Testis (tissue), 3 donors: ENCODE data around the gene OSTF1. TPM values are rescaled to one million over a fixed set of nuclear protein-coding genes. Genes with fewer than 3 reads are reported as not detected.

Source experiments
- DNase-seq: peaks from one replicate; pipeline ENCODE4 v3.0.0-alpha.2; 2019
- H3K27ac ChIP-seq, 2 donors: fragments of 200-600 bp; sonication (generic); one replicate each; pipeline ENCODE4 v1.5.1; 2019
- H3K27me3 ChIP-seq: fragments of 200-600 bp; sonication (generic); one replicate; pipeline ENCODE4 v1.5.1; 2019
- H3K36me3 ChIP-seq: fragments of 200-600 bp; sonication (generic); one replicate; pipeline ENCODE4 v1.5.1; 2017; ENCODE audit warnings: low read depth; ENCODE audit errors: missing control alignments
- H3K4me1 ChIP-seq: fragments of 200-600 bp; sonication (generic); one replicate; pipeline ENCODE4 v1.5.1; 2019
- H3K4me3 ChIP-seq, 2 donors: fragments of 200-600 bp; sonication (generic); one replicate each; pipeline ENCODE4 v1.5.1; 2017 to 2019
- H3K9me3 ChIP-seq: fragments of 200-600 bp; sonication (generic); one replicate; pipeline ENCODE4 v1.5.1; 2017
- POLR2A ChIP-seq: fragments of 450-650 bp; IDR thresholded peaks from one replicate; pipeline ENCODE4 v1.6.1; 2017; ENCODE audit warnings: antibody characterized with exemption, mild to moderate bottlenecking, moderate library complexity
- WGBS, 2 donors: methylation state at CpG; one replicate each; pipeline ENCODE4 v1.1.5; 2018; 5-methylcytosine and 5-hydroxymethylcytosine counted together
- intact Hi-C: fragments of 100-400 bp; cut with DNase I; formaldehyde crosslinking; loops from one replicate; pipeline ENCODE4 v1.15.1; 2023; ENCODE audit warnings: low total_unique reads
- polyA plus RNA-seq: library from polyadenylated mRNA; stranded (reverse); fragments of 350-450 nt; fragmentation: Illumina TruSeq; extraction: RNeasy Lipid Tissue Mini Kit (QIAGEN cat#74804); gene quantifications from one replicate; pipeline ENCODE4 v1.2.3, GENCODE V29; 2014; ENCODE audit warnings: low read depth, low replicate concordance; ENCODE audit not compliant: insufficient read depth
- total RNA-seq, 2 donors: library from RNA; depleted of rRNA; stranded (reverse); fragments of >200 nt; gene quantifications; one replicate each; pipeline ENCODE4 v1.2.3, GENCODE V29; 2016
- TF ChIP-seq, protein P1 (sequence below), 3 experiments: fragments of 450-650 bp in 2 of 3; fragments of 200-600 bp in 1 of 3; sonication (generic) in 1 of 3; IDR thresholded peaks; one replicate each; pipeline ENCODE4 v1.5.1; 2016 to 2019; ENCODE audit warnings: antibody characterized with exemption in 3 of 3, mild to moderate bottlenecking in 2 of 3, moderate library complexity in 1 of 3

The OSTF1 gene
- total and polyA plus RNA-seq, 3 donors from 2014 or later = 25.2 to 34.2 (median 25.6) TPM

DNA sequence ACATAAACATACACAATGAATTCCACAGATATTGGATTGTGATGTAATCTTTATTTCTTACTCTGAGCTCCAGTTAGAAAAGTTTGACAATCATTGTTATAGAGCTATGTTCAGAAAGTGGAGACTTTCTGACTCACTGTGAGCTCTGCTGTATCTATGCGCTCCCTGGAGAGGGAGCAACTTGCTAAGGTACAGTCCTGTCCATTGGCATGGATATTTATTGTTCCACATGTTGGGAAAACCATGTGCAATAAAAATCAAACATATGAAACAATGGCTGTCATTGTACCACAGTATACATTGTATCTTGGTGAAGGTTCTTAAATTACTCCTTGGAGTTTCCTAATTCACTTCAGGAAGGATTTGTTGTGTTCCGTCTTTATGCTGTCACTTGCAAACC, 27.1 kb upstream of the OSTF1 start:
- intact Hi-C loops = no loop called here

DNA sequence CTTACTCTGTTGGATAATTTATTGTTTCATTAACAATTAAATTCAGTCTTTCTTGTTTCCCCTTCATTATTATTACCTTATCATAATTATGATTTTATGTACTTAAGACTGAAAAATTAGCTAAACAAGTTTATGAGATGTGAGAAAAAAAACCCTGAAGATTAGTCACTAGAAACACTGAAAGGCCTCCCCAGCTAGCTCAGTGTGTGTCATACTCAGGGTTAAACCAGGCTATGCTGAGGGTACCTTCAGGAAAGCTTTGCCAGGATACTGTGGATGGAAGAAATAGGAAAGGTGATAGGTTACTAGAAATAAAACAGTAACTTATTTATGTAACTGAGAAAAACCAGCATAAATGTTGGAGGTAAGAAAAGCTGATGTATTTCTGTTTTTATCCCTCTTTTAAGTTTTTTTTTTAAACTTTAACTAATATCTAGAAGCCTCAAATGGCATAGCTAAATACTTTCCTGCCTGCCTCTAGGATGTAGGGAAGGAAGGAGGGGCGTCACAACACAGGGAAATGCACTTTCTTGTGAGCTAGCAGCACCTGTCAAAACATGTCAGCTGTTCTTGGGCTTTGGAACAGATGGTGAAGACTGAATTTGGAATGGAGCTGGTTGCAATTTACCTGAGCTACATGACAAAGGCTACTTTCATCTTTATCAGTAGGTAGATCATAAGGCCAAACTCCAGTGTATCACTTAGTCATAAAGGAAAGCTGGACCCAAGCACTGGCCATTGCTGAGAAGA, 24.6 kb upstream of the OSTF1 start:
- Histone ChIP-seq H3K27me3 (no peaks in the 10 kb centered on the region), H3K4me3 (no peak overlapping the region), H3K4me1 (no peaks in the 10 kb centered on the region), H3K9me3 (no peaks in the 10 kb centered on the region), H3K36me3 (no peaks in the 10 kb centered on the region), H3K27ac (no peak overlapping the region)
- intact Hi-C loops = no loop called here
- TF ChIP-seq, protein P1, sequence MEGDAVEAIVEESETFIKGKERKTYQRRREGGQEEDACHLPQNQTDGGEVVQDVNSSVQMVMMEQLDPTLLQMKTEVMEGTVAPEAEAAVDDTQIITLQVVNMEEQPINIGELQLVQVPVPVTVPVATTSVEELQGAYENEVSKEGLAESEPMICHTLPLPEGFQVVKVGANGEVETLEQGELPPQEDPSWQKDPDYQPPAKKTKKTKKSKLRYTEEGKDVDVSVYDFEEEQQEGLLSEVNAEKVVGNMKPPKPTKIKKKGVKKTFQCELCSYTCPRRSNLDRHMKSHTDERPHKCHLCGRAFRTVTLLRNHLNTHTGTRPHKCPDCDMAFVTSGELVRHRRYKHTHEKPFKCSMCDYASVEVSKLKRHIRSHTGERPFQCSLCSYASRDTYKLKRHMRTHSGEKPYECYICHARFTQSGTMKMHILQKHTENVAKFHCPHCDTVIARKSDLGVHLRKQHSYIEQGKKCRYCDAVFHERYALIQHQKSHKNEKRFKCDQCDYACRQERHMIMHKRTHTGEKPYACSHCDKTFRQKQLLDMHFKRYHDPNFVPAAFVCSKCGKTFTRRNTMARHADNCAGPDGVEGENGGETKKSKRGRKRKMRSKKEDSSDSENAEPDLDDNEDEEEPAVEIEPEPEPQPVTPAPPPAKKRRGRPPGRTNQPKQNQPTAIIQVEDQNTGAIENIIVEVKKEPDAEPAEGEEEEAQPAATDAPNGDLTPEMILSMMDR (IDR thresholded peaks at IDR 0.05) = no peak
- TF ChIP-seq POLR2A = no peak
- DNase-seq = no peak
- WGBS, 2 donors = 83 to 92% methylated on average over 1 of the region's 1 CpG

More for the DNA sequence above, 27.1 kb upstream of the OSTF1 start:
- Histone ChIP-seq H3K27ac (no peak overlapping the region), H3K4me3 (no peak overlapping the region), H3K36me3 (no peaks in the 10 kb centered on the region), H3K27me3 (no peaks in the 10 kb centered on the region), H3K4me1 (no peaks in the 10 kb centered on the region), H3K9me3 (no peaks in the 10 kb centered on the region)
- no peak for DNase-seq
- WGBS, 2 donors = 66 to 74% methylated on average over 2 of the region's 2 CpGs
- TF ChIP-seq, protein P1 (IDR thresholded peaks at IDR 0.05) = no peak
- no peak for TF ChIP-seq POLR2A

DNA sequence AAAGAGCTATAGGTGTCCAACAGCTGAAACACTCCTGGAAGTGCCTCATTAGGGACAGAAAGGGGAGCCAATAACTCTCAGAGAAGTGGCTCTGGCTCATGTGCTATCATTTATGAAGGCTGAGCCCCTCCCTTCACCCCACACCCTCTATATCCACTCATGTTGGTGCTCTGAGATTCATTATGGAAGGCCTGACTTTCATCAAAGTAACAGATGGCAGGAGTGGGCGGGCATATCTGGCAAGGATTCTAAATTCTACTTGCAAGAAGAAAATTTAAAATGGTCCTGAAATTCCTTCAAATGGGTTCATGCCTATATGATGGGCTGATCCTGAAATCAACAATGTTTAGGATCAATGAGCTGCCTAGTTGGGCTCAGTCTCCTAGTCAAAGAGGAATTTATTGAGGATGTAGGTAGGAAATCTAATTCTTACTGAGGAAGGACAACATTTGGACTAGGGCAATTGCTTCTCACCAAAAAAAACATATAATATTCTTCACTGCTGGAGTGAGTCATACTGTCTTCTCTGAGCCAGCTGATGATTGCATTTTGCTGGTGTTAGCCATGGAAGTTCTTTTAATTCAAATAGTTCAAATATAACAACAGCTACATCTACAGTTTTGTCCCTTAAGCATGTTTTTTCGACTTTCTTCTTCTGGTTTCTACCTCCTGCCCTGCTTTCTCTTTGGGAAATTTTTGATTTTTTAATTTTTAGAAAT, 23.8 kb upstream of the OSTF1 start:
- Histone ChIP-seq H3K27me3 (no peaks in the 10 kb centered on the region), H3K4me1 (no peaks in the 10 kb centered on the region), H3K9me3 (no peaks in the 10 kb centered on the region), H3K27ac (no peak overlapping the region), H3K36me3 (no peaks in the 10 kb centered on the region), H3K4me3 (no peak overlapping the region)
- TF ChIP-seq, protein P1 (IDR thresholded peaks at IDR 0.05) = no peak
- no peak for TF ChIP-seq POLR2A
- intact Hi-C loops = no loop called here
- DNase-seq = no peak
- WGBS, 2 donors = 81 to 89% methylated on average over 2 of the region's 2 CpGs

DNA sequence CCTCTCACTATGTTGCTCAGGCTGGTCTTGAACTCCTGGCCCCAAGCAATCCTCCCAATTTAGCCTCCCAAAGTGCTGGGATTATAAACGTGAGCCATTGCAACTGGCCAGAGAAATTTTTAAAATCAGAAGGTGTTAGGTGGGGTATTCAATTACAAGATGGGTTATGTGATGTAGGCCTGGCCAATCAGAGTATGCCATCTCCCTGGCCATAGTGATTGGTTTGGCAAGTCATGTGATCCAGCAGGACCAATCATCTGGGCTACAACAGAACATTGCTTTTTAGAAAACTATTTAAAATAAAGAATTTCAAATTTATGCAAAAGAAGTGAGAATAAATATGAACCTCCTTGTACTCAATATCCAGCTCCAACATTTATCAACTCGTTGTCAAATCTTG, 22.8 kb upstream of the OSTF1 start:
- intact Hi-C loops = no loop called here
- H3K27ac ChIP-seq = no peak overlapping the region
- H3K9me3 ChIP-seq = no peaks in the 10 kb centered on the region
- H3K4me3 ChIP-seq = no peak overlapping the region
- H3K27me3 ChIP-seq = no peaks in the 10 kb centered on the region
- H3K4me1 ChIP-seq = no peaks in the 10 kb centered on the region
- TF ChIP-seq POLR2A = no peak
- TF ChIP-seq, protein P1 (IDR thresholded peaks at IDR 0.05) = no peak
- DNase-seq = no peak
- H3K36me3 ChIP-seq = no peaks in the 10 kb centered on the region
- WGBS, 2 donors = 40 to 93% methylated on average over 2 of the region's 2 CpGs
